ENCODE measurements around the gene DBNL. TPM values are rescaled to one million over a fixed set of nuclear protein-coding genes. Genes with fewer than 3 reads are reported as not detected.

DBNL gene
- polyA plus RNA-seq, 1 donor from 2014 or later: 124 TPM

DNA sequence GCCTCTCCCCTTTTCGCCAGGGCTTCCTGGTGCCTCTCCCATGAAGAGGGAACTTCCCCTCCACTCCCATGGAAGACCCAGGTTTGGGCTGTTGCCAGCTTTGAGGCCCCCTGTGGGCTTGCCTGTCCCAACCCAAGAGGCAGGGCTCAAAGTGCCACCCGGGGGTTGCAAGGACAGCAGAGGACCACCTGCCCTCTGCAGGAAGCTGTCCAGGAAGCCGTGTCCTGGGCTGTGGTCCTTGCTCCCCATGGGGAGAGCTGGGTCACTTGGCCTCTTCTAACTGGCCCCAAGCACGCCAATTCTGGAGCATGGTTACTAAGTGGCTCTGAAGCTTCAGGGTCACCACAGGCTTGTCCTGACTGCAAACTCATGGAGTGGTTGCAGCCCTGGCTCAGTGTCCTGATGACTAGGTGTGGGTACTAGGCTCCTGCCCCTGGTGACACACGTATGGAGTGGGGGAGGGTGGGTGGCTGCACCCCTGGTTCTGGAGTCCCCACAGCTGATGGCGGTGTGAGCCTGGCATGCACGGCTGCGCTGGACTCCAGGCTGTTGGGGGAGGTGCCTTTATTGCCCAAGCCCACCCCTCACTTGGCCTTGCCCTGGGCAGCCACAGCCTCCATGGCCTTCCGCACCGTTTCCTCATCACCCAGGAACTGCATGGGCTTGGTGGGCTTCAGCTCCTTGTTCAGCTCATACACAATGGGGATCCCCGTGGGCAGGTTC, 17.8 kb downstream of the DBNL start:
- Histone ChIP-seq H3K27me3 (ENCODE audit: insufficient read depth, low read depth, low read length) (no peaks in the 10 kb centered on the region), H3K36me3 (ENCODE audit: insufficient read depth, low read length) (no peaks in the 10 kb centered on the region), H3K27ac (ENCODE audit: low read length) (no peak overlapping the region), H3K9me3 (ENCODE audit: low read length) (no peaks in the 10 kb centered on the region), H2AFZ (ENCODE audit: low read depth, low read length) (no peak overlapping the region), H3K4me3 (ENCODE audit: low read length) (no peak overlapping the region), H3F3A (ENCODE audit: insufficient read depth, low read length, poor library complexity, severe bottlenecking) (no peaks in the 10 kb centered on the region), H3K79me2 (replicated peaks; ENCODE audit: insufficient read depth, low read length) (no peaks in the 10 kb centered on the region), H3K4me2 (ENCODE audit: low read length) (no peak overlapping the region), H3K9ac (ENCODE audit: low read length) (no peak overlapping the region), H4K20me1 (ENCODE audit: insufficient read depth) (no peaks in the 10 kb centered on the region), H3K9me2 (ENCODE audit: insufficient read depth, low read length) (no peaks in the 10 kb centered on the region)
- TF ChIP-seq POLR2AphosphoS5 (IDR thresholded peaks at IDR 0.05): no peak
- TF ChIP-seq TAF1 (IDR thresholded peaks at IDR 0.05; ENCODE audit: low read depth): no peak
- TF ChIP-seq, protein P1, sequence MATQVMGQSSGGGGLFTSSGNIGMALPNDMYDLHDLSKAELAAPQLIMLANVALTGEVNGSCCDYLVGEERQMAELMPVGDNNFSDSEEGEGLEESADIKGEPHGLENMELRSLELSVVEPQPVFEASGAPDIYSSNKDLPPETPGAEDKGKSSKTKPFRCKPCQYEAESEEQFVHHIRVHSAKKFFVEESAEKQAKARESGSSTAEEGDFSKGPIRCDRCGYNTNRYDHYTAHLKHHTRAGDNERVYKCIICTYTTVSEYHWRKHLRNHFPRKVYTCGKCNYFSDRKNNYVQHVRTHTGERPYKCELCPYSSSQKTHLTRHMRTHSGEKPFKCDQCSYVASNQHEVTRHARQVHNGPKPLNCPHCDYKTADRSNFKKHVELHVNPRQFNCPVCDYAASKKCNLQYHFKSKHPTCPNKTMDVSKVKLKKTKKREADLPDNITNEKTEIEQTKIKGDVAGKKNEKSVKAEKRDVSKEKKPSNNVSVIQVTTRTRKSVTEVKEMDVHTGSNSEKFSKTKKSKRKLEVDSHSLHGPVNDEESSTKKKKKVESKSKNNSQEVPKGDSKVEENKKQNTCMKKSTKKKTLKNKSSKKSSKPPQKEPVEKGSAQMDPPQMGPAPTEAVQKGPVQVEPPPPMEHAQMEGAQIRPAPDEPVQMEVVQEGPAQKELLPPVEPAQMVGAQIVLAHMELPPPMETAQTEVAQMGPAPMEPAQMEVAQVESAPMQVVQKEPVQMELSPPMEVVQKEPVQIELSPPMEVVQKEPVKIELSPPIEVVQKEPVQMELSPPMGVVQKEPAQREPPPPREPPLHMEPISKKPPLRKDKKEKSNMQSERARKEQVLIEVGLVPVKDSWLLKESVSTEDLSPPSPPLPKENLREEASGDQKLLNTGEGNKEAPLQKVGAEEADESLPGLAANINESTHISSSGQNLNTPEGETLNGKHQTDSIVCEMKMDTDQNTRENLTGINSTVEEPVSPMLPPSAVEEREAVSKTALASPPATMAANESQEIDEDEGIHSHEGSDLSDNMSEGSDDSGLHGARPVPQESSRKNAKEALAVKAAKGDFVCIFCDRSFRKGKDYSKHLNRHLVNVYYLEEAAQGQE (IDR thresholded peaks at IDR 0.05; ENCODE audit: borderline replicate concordance): no peak

GRCh38 chr7:44062903-44063295, 18.4 kb downstream of the DBNL start:
- H3K4me3 ChIP-seq (ENCODE audit: low read length): no peak overlapping the region
- H3K9ac ChIP-seq (ENCODE audit: low read length): no peak overlapping the region
- no peaks in the 10 kb centered on the region for H3K27me3 ChIP-seq (ENCODE audit: insufficient read depth, low read depth, low read length)
- no peaks in the 10 kb centered on the region for H3K9me3 ChIP-seq (ENCODE audit: low read length)
- H2AFZ ChIP-seq (ENCODE audit: low read depth, low read length): no peak overlapping the region
- H3K27ac ChIP-seq (ENCODE audit: low read length): no peak overlapping the region
- H3K36me3 ChIP-seq (ENCODE audit: insufficient read depth, low read length): no peaks in the 10 kb centered on the region
- no peaks in the 10 kb centered on the region for H4K20me1 ChIP-seq (ENCODE audit: insufficient read depth)
- no peaks in the 10 kb centered on the region for H3K79me2 ChIP-seq (replicated peaks; ENCODE audit: insufficient read depth, low read length)
- TF ChIP-seq, protein P1 (IDR thresholded peaks at IDR 0.05; ENCODE audit: borderline replicate concordance): no peak
- TF ChIP-seq SMC3 (conservative IDR thresholded peaks at IDR 0.05; ENCODE audit: poor library complexity) (no peak), POLR2AphosphoS5 (IDR thresholded peaks at IDR 0.05) (no peak), TAF1 (IDR thresholded peaks at IDR 0.05; ENCODE audit: low read depth) (no peak), EZH2 (IDR thresholded peaks at IDR 0.05; ENCODE audit: borderline replicate concordance, insufficient read depth, low read length, poor library complexity, severe bottlenecking) (no peak), CTCF (IDR thresholded peaks at IDR 0.05; ENCODE audit: poor library complexity, severe bottlenecking) (no peak), RAD21 (conservative IDR thresholded peaks at IDR 0.05) (no peak), MXI1 (conservative IDR thresholded peaks at IDR 0.05; ENCODE audit: poor library complexity, severe bottlenecking) (no peak), EP300 (conservative IDR thresholded peaks at IDR 0.05; ENCODE audit: poor library complexity, severe bottlenecking) (no peak)
- no peaks in the 10 kb centered on the region for H3F3A ChIP-seq (ENCODE audit: insufficient read depth, low read length, poor library complexity, severe bottlenecking)
- H3K9me2 ChIP-seq (ENCODE audit: insufficient read depth, low read length): no peaks in the 10 kb centered on the region
- no peak overlapping the region for H3K4me2 ChIP-seq (ENCODE audit: low read length)

Measured in neural cell (in vitro differentiated cells).